ENCODE measurements around the gene TRIM68.

Gene TRIM68

GRCh38 chr11:4643076-4643475 is 35.0 kb upstream of the TRIM68 start (continued):
- no peak for TF ChIP-seq ZNF221 (tag by site-specific recombination; IDR thresholded peaks at IDR 0.05; ENCODE audit: borderline replicate concordance)
- no peak for TF ChIP-seq ZNF174 (tag by site-specific recombination; IDR thresholded peaks at IDR 0.05)
- no peak for TF ChIP-seq ZSCAN16 (tag by site-specific recombination; IDR thresholded peaks at IDR 0.05)
- no peak for TF ChIP-seq ZNF645 (tag by site-specific recombination; IDR thresholded peaks at IDR 0.05)
- no peak for TF ChIP-seq HOXD13 (CRISPR knock-in tag; IDR thresholded peaks at IDR 0.05; ENCODE audit: borderline replicate concordance)

- CTCF ChIA-PET, result interaction anchor here (0.6 kb wide), 1 partner anchor 1719 kb away, joined by 4 read pairs; no protein-coding TSS in a partner anchor
- no peak overlapping the region for H3K4me3 ChIP-seq (ENCODE audit: low read depth, low read length)
- no peak overlapping the region for H3K27ac ChIP-seq (ENCODE audit: extremely low read depth, low read depth, low read length)
- POLR2A ChIA-PET, result no interaction called here
- no peaks in the 10 kb centered on the region for H3K9me3 ChIP-seq (ENCODE audit: control insufficient read depth, insufficient read depth, low read depth, low read length)
- no peaks in the 10 kb centered on the region for H3K36me3 ChIP-seq (ENCODE audit: control insufficient read depth in 2 of 2, insufficient read depth in 1 of 2, low read length in 2 of 2)
- no peaks in the 10 kb centered on the region for H3K4me1 ChIP-seq (ENCODE audit: control insufficient read depth, insufficient read depth, low read length)
- TF ChIP-seq, protein P1, sequence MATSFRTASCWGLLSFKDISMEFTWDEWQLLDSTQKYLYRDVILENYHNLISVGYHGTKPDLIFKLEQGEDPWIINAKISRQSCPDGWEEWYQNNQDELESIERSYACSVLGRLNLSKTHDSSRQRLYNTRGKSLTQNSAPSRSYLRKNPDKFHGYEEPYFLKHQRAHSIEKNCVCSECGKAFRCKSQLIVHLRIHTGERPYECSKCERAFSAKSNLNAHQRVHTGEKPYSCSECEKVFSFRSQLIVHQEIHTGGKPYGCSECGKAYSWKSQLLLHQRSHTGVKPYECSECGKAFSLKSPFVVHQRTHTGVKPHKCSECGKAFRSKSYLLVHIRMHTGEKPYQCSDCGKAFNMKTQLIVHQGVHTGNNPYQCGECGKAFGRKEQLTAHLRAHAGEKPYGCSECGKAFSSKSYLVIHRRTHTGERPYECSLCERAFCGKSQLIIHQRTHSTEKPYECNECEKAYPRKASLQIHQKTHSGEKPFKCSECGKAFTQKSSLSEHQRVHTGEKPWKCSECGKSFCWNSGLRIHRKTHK (tag by site-specific recombination; IDR thresholded peaks at IDR 0.05), result no peak
- no peak for TF ChIP-seq ZNF571 (tag by site-specific recombination; IDR thresholded peaks at IDR 0.05)
- no peak for TF ChIP-seq ZNF140 (tag by site-specific recombination; IDR thresholded peaks at IDR 0.05)
- no peak for TF ChIP-seq ZNF391 (tag by site-specific recombination; IDR thresholded peaks at IDR 0.05; ENCODE audit: borderline replicate concordance, low read depth)
- no peak for TF ChIP-seq ZNF174 (tag by site-specific recombination; IDR thresholded peaks at IDR 0.05)
- TF ChIP-seq ZNF221 (tag by site-specific recombination; IDR thresholded peaks at IDR 0.05; ENCODE audit: borderline replicate concordance), result no peak
- no peak for TF ChIP-seq ZBTB17 (tag by site-specific recombination; IDR thresholded peaks at IDR 0.05)
- no peak for TF ChIP-seq ZBTB44 (tag by site-specific recombination; IDR thresholded peaks at IDR 0.05)
- no peak for TF ChIP-seq ZIC2 (tag by site-specific recombination; IDR thresholded peaks at IDR 0.05)
- no peak for TF ChIP-seq ZNF777 (tag by site-specific recombination; IDR thresholded peaks at IDR 0.05; ENCODE audit: borderline replicate concordance)
- TF ChIP-seq ZNF184 (tag by site-specific recombination; IDR thresholded peaks at IDR 0.05), result no peak
- no peak for TF ChIP-seq SP7 (tag by site-specific recombination; IDR thresholded peaks at IDR 0.05)
- TF ChIP-seq MZF1 (tag by site-specific recombination; IDR thresholded peaks at IDR 0.05; ENCODE audit: borderline replicate concordance), result no peak
- no peak for TF ChIP-seq INSM2 (tag by site-specific recombination; IDR thresholded peaks at IDR 0.05)
Measured at GRCh38 chr11:4642043-4642442, 34.0 kb upstream of the TRIM68 start.

DNA sequence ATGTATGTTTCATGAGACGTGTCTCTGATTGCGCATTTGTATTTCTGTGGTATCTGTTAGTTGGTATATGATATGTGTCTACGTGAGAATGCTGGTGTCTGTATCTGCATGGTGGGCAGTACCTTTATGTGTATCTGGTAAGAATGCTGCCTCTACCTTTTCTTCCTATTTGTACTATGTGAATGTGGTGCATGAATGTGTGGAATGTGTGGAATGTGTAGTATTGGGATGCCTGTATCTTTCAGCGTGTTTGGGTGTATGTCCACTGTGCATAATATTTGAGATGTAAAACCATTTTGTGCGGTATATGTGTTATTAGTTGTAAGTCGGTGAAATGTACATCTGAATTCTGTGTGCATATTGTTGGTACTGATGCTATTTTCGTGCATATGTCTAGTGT is 33.5 kb upstream of the TRIM68 start:
- H3K4me1 ChIP-seq (ENCODE audit: control insufficient read depth, insufficient read depth, low read length), result no peaks in the 10 kb centered on the region
- no peaks in the 10 kb centered on the region for H3K36me3 ChIP-seq (ENCODE audit: control insufficient read depth in 2 of 2, insufficient read depth in 1 of 2, low read length in 2 of 2)
- H3K27ac ChIP-seq (ENCODE audit: extremely low read depth, low read depth, low read length), result no peak overlapping the region
- CTCF ChIA-PET, result interaction anchor here (0.6 to 1.5 kb wide), 2 partner anchors 16 to 1720 kb away, joined by 3 to 4 read pairs; no protein-coding TSS in a partner anchor
- no peaks in the 10 kb centered on the region for H3K9me3 ChIP-seq (ENCODE audit: control insufficient read depth, insufficient read depth, low read depth, low read length)
- H3K4me3 ChIP-seq (ENCODE audit: low read depth, low read length), result no peak overlapping the region
- POLR2A ChIA-PET, result no interaction called here
- no peak for TF ChIP-seq ZNF404 (tag by site-specific recombination; IDR thresholded peaks at IDR 0.05)
- TF ChIP-seq ZNF155 (tag by site-specific recombination; IDR thresholded peaks at IDR 0.05), result no peak
- no peak for TF ChIP-seq ZNF623 (tag by site-specific recombination; IDR thresholded peaks at IDR 0.05)
- no peak for TF ChIP-seq ZNF18 (tag by site-specific recombination; IDR thresholded peaks at IDR 0.05)
- TF ChIP-seq ZBTB21 (tag by site-specific recombination; IDR thresholded peaks at IDR 0.05), result no peak
- TF ChIP-seq KLF9 (tag by site-specific recombination; IDR thresholded peaks at IDR 0.05; ENCODE audit: low read depth), result no peak
- TF ChIP-seq ZNF426 (tag by site-specific recombination; IDR thresholded peaks at IDR 0.05), result no peak
- TF ChIP-seq, protein P2, sequence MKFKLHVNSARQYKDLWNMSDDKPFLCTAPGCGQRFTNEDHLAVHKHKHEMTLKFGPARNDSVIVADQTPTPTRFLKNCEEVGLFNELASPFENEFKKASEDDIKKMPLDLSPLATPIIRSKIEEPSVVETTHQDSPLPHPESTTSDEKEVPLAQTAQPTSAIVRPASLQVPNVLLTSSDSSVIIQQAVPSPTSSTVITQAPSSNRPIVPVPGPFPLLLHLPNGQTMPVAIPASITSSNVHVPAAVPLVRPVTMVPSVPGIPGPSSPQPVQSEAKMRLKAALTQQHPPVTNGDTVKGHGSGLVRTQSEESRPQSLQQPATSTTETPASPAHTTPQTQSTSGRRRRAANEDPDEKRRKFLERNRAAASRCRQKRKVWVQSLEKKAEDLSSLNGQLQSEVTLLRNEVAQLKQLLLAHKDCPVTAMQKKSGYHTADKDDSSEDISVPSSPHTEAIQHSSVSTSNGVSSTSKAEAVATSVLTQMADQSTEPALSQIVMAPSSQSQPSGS (tag by site-specific recombination; IDR thresholded peaks at IDR 0.05; ENCODE audit: low read depth), result no peak
- TF ChIP-seq ZNF16 (tag by site-specific recombination; IDR thresholded peaks at IDR 0.05; ENCODE audit: low read depth), result no peak
